ENCODE measurements around the gene GRWD1.

Gene GRWD1

GRCh38 chr19:48501494-48502349 is 55.9 kb downstream of the GRWD1 start:
- Histone ChIP-seq H3K4me2 (peak overlapping the region; percentile 92), H2AFZ (ENCODE audit: low read depth) (peak overlapping the region; percentile 90), H3K79me2 (ENCODE audit: insufficient read depth, low read depth) (no peaks in the 10 kb centered on the region), H4K20me1 (ENCODE audit: insufficient read depth) (no peaks in the 10 kb centered on the region), H3K27ac (no peak overlapping the region), H3K4me3 (IDR thresholded peaks at IDR 0.05; ENCODE audit: insufficient read depth, low read depth, low read length) (no peak overlapping the region), H3K36me3 (ENCODE audit: insufficient read depth) (no peaks in the 10 kb centered on the region), H3K4me1 (ENCODE audit: low read depth, poor library complexity, severe bottlenecking) (peaks cover 12% of the 10 kb centered on the region), H3K9ac (no peak overlapping the region), H3K27me3 (ENCODE audit: insufficient read depth, low read depth) (peaks cover 72% of the 10 kb centered on the region)
- TF ChIP-seq, protein P1, sequence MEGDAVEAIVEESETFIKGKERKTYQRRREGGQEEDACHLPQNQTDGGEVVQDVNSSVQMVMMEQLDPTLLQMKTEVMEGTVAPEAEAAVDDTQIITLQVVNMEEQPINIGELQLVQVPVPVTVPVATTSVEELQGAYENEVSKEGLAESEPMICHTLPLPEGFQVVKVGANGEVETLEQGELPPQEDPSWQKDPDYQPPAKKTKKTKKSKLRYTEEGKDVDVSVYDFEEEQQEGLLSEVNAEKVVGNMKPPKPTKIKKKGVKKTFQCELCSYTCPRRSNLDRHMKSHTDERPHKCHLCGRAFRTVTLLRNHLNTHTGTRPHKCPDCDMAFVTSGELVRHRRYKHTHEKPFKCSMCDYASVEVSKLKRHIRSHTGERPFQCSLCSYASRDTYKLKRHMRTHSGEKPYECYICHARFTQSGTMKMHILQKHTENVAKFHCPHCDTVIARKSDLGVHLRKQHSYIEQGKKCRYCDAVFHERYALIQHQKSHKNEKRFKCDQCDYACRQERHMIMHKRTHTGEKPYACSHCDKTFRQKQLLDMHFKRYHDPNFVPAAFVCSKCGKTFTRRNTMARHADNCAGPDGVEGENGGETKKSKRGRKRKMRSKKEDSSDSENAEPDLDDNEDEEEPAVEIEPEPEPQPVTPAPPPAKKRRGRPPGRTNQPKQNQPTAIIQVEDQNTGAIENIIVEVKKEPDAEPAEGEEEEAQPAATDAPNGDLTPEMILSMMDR (conservative IDR thresholded peaks at IDR 0.05; ENCODE audit: low read depth, low read length): no peak

GRCh38 chr19:48502350-48503018 is 56.7 kb downstream of the GRWD1 start:
- peak overlapping the region; percentile 49 for H2AFZ ChIP-seq (ENCODE audit: low read depth)
- no peak overlapping the region for H3K9ac ChIP-seq
- no peaks in the 10 kb centered on the region for H3K36me3 ChIP-seq (ENCODE audit: insufficient read depth)
- no peaks in the 10 kb centered on the region for H4K20me1 ChIP-seq (ENCODE audit: insufficient read depth)
- TF ChIP-seq, protein P1 (conservative IDR thresholded peaks at IDR 0.05; ENCODE audit: low read depth, low read length): no peak
- no peaks in the 10 kb centered on the region for H3K79me2 ChIP-seq (ENCODE audit: insufficient read depth, low read depth)
- no peak overlapping the region for H3K27ac ChIP-seq
- H3K4me3 ChIP-seq (IDR thresholded peaks at IDR 0.05; ENCODE audit: insufficient read depth, low read depth, low read length): no peak overlapping the region
- peaks cover 12% of the 10 kb centered on the region for H3K4me1 ChIP-seq (ENCODE audit: low read depth, poor library complexity, severe bottlenecking)
- peak overlapping the region; percentile 57 for H3K4me2 ChIP-seq
- peaks cover 72% of the 10 kb centered on the region for H3K27me3 ChIP-seq (ENCODE audit: insufficient read depth, low read depth)

DNA sequence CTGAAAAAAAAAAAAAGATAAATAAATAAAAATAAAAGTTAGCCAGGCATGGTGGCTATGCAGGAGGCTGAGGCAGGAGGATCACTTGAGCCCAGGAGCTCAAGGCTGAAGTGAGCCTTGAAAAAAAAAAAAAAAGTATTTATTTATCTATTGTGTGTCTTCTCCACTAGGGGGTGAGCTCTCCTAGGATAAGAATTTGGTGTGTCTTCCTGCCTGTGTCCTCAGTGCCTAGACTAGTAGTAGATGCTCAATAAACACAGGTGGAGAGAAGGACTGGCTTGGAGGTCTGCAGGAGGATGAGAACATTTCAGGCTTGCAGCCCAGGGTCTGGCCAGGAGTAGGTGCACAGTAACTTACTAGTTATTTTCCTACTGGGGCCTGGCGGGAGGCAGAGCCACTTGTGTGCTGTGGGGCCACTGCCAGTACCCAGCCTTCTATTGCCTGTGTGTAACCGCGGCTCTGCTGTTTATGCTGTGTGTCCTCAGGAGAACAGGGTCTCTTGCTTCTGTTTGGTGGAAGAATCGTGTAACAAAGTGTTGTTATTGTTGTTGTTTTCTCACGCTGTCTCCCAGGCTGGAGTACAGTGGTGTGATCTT is 60.5 kb downstream of the GRWD1 start:
- Histone ChIP-seq H3K4me2 (no peak overlapping the region), H4K20me1 (ENCODE audit: insufficient read depth) (no peaks in the 10 kb centered on the region), H3K9ac (no peak overlapping the region), H3K36me3 (ENCODE audit: insufficient read depth) (no peaks in the 10 kb centered on the region), H3K4me1 (ENCODE audit: low read depth, poor library complexity, severe bottlenecking) (peaks cover 6% of the 10 kb centered on the region), H3K27me3 (ENCODE audit: insufficient read depth, low read depth) (peaks cover 72% of the 10 kb centered on the region), H3K27ac (no peak overlapping the region), H3K4me3 (IDR thresholded peaks at IDR 0.05; ENCODE audit: insufficient read depth, low read depth, low read length) (no peak overlapping the region), H2AFZ (ENCODE audit: low read depth) (no peak overlapping the region), H3K79me2 (ENCODE audit: insufficient read depth, low read depth) (no peaks in the 10 kb centered on the region)
- TF ChIP-seq, protein P1 (conservative IDR thresholded peaks at IDR 0.05; ENCODE audit: low read depth, low read length): peak; percentile 82

Data from KMS-11 (cell line).